ENCODE measurements around the gene ZNF474. TPM values are rescaled to one million over a fixed set of nuclear protein-coding genes. Genes with fewer than 3 reads are reported as not detected.
A peak's percentile ranks its signal among the peaks of the same experiment; 100 is the strongest.

Gene ZNF474
- total and polyA plus RNA-seq, 12 donors, result 0.03 to 0.20 (median 0.19) TPM; not detected in 9

DNA sequence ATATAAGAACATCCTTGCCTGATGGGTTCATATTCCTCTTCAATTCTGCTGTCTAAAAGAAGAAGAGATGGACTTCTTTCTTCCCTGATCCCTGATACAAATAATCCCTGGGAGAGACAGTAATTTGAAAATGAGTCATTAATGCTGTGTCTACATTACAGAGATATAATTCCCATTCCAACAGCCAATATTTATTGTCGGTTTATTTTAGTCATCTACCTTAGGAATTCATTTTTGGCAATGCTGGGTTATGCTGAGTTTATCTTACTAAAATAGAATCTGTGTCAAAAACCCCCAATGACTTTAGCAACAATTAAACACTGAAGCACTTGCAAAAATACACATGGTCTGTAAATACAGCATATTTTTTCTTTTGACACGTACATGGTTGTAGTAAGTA is 23.9 kb downstream of the ZNF474 start:
- no peak for DNase-seq
- Histone ChIP-seq H3K9me3 (no peaks in the 10 kb centered on the region), H3K27ac (no peak overlapping the region), H3K4me1 (peaks cover 0 to 8% (median 0%) of the 10 kb centered on the region in 9 donors), H3K4me3 (no peak overlapping the region), H3K27me3 (no peaks in the 10 kb centered on the region), H3K36me3 (no peaks in the 10 kb centered on the region)
- TF ChIP-seq, protein P1, sequence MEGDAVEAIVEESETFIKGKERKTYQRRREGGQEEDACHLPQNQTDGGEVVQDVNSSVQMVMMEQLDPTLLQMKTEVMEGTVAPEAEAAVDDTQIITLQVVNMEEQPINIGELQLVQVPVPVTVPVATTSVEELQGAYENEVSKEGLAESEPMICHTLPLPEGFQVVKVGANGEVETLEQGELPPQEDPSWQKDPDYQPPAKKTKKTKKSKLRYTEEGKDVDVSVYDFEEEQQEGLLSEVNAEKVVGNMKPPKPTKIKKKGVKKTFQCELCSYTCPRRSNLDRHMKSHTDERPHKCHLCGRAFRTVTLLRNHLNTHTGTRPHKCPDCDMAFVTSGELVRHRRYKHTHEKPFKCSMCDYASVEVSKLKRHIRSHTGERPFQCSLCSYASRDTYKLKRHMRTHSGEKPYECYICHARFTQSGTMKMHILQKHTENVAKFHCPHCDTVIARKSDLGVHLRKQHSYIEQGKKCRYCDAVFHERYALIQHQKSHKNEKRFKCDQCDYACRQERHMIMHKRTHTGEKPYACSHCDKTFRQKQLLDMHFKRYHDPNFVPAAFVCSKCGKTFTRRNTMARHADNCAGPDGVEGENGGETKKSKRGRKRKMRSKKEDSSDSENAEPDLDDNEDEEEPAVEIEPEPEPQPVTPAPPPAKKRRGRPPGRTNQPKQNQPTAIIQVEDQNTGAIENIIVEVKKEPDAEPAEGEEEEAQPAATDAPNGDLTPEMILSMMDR (IDR thresholded peaks at IDR 0.05), result no peak
- WGBS, 2 donors, result 40 to 42% methylated on average over 2 of the region's 2 CpGs
- intact Hi-C loops (cut with DNase I), result no loop called here
- no peak for ATAC-seq

DNA sequence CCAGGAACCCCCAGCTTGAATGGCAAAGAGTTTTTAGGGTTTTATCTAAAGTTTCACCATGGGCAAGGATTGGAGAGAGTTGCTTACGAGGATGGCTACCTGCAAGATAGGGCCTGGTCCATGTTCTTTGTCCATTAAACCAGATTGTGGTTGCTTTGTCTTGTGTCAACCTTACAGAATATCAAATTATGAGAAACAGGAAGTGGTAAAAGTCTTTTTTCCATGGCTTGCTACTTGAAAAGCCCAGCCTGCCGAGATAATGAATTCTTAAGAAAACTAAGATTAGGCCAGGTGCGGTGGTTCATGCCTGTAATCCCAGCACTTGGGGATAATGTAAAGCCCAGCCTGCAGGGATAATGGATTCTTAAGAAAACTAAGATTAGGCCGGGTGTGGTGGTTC is 24.4 kb downstream of the ZNF474 start:
- Histone ChIP-seq H3K4me3 (no peak overlapping the region), H3K9me3 (no peaks in the 10 kb centered on the region), H3K4me1 (peaks cover 0 to 8% (median 0%) of the 10 kb centered on the region in 9 donors), H3K27ac (no peak overlapping the region), H3K36me3 (no peaks in the 10 kb centered on the region), H3K27me3 (no peaks in the 10 kb centered on the region)
- DNase-seq (no peak), ATAC-seq (no peak)
- WGBS, 2 donors, result 84 to 86% methylated on average over 4 of the region's 4 CpGs
- intact Hi-C loops (cut with DNase I), result no loop called here
- TF ChIP-seq, protein P1 (IDR thresholded peaks at IDR 0.05), result no peak

DNA sequence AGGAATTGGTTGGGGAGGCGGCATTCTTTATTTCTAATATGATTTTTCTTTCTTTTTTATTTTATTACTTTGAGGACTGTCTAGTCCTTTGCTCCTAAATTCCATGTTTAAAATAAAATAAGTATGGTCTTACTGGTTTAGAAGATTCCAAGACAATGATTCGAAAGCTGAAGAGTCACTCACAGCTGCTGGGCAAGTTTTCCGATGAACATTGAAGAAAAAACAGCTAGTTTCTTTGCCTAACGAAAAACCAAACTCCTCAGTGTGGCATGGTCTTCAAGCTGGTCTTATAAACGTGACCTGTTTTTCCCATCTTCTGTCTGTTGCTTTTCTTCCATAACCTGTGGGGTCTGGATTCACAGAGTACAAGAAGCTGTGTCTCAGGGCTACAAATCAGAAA is 25.1 kb downstream of the ZNF474 start:
- intact Hi-C loops (cut with DNase I), result no loop called here
- H3K36me3 ChIP-seq, result no peaks in the 10 kb centered on the region
- no peaks in the 10 kb centered on the region for H3K9me3 ChIP-seq
- no peak overlapping the region for H3K27ac ChIP-seq
- H3K4me3 ChIP-seq, result no peak overlapping the region
- TF ChIP-seq, protein P1 (IDR thresholded peaks at IDR 0.05), result no peak
- ATAC-seq (no peak), DNase-seq (no peak)
- H3K4me1 ChIP-seq, result peaks cover 0 to 8% (median 0%) of the 10 kb centered on the region in 9 donors
- no peaks in the 10 kb centered on the region for H3K27me3 ChIP-seq
- WGBS, 2 donors, result 91 to 93% methylated on average over 5 of the region's 5 CpGs

DNA sequence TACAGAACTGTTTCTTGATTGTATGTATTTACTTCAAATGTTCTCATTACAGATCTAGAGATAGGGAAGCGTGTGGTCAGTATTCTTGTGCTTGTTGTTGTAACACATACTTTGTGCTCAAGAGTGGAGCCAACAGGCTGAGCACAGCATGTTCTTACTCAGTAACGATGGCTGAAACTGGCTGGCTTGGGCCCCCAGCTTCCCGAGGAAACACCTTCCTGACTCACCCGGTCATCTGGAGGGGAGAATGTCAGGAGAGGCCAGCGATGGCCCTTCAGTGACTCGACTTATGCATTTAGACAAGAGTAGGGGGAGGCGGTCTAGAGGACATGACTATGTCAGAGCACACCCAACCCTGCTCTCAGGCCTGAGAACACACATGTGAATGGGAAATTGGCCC is 25.6 kb downstream of the ZNF474 start:
- ATAC-seq (peak in 1 of 8 donors; percentile 65), DNase-seq (no peak)
- peaks cover 0 to 8% (median 0%) of the 10 kb centered on the region in 9 donors for H3K4me1 ChIP-seq
- TF ChIP-seq, protein P1 (IDR thresholded peaks at IDR 0.05), result no peak
- intact Hi-C loops (cut with DNase I), result no loop called here
- H3K4me3 ChIP-seq, result no peak overlapping the region
- H3K27me3 ChIP-seq, result no peaks in the 10 kb centered on the region
- H3K27ac ChIP-seq, result no peak overlapping the region
- WGBS, 2 donors, result 75 to 78% methylated on average over 7 of the region's 7 CpGs
- H3K36me3 ChIP-seq, result no peaks in the 10 kb centered on the region
- no peaks in the 10 kb centered on the region for H3K9me3 ChIP-seq
